Thyroid gland (tissue), 4 donors: ENCODE measurements around the gene CACNA1D.

Source experiments
- POLR2A ChIP-seq, 2 donors: fragments of 450-650 bp; IDR thresholded peaks; one replicate each; pipeline ENCODE4 v1.6.1; 2017; ENCODE audit warnings: antibody characterized with exemption in 2 of 2, mild to moderate bottlenecking in 2 of 2, moderate library complexity in 1 of 2
- TF ChIP-seq, protein P1 (sequence below), 6 experiments: fragments of 200-600 bp in 3 of 6; fragments of 450-650 bp in 3 of 6; sonication (generic) in 3 of 6; IDR thresholded peaks; one replicate each; pipeline ENCODE4 v1.5.1; 2016 to 2019; ENCODE audit warnings: antibody characterized with exemption in 6 of 6, mild to moderate bottlenecking in 2 of 6, inconsistent platforms in 1 of 6, moderate library complexity in 1 of 6

DNA sequence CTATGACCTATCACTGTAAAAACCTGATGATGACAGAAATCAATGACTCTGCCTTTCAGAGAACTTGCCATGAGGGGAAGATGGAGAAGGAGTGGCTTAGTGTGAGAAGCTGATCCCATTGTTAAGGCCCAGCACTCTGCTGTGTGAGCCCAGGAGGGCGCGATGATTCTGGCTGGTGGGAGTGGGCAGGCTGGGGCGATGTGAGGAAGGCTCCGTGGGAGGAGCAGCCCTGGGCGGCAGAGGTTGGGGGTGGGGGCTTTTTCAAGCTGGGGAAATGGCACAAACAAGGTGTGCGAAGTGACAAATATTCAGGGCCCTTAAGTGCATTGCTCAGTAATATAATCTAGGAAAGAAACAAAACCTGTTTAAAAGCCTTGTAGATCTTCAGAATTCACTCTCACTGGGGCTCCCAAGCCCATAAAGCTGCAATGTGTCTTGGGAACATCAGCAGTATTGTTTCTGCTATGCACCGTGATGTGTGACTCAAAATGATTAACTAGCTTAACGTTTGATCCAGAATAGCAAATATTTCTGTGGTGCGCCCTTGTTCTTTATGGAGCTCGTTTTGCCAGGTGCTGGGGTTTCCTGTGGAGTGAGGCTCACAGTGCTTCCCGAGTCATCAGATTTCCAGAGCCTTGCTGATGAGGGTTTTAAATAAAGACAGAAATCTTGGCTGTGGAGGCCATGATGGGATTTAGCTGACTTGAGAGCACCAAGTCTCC lies 210.8 kb downstream of the CACNA1D start:
- TF ChIP-seq, protein P1, sequence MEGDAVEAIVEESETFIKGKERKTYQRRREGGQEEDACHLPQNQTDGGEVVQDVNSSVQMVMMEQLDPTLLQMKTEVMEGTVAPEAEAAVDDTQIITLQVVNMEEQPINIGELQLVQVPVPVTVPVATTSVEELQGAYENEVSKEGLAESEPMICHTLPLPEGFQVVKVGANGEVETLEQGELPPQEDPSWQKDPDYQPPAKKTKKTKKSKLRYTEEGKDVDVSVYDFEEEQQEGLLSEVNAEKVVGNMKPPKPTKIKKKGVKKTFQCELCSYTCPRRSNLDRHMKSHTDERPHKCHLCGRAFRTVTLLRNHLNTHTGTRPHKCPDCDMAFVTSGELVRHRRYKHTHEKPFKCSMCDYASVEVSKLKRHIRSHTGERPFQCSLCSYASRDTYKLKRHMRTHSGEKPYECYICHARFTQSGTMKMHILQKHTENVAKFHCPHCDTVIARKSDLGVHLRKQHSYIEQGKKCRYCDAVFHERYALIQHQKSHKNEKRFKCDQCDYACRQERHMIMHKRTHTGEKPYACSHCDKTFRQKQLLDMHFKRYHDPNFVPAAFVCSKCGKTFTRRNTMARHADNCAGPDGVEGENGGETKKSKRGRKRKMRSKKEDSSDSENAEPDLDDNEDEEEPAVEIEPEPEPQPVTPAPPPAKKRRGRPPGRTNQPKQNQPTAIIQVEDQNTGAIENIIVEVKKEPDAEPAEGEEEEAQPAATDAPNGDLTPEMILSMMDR (IDR thresholded peaks at IDR 0.05) = no peak
- no peak for TF ChIP-seq POLR2A (IDR thresholded peaks at IDR 0.05)
